Suprapubic skin (tissue), 4 donors: ENCODE measurements around the gene PRL. TPM values are rescaled to one million over a fixed set of nuclear protein-coding genes. Genes with fewer than 3 reads are reported as not detected.

Source experiments
- DNase-seq, 2 donors: peaks; one replicate each; pipeline ENCODE4 v3.0.0-alpha.2; 2019; ENCODE audit warnings: low spot score in 2 of 2
- H3K27ac ChIP-seq: fragments of 200-600 bp; sonication (generic); one replicate; pipeline ENCODE4 v1.5.1; 2019
- H3K27me3 ChIP-seq: fragments of 200-600 bp; sonication (generic); one replicate; pipeline ENCODE4 v1.5.1; 2019
- H3K36me3 ChIP-seq: fragments of 200-600 bp; sonication (generic); one replicate; pipeline ENCODE4 v1.5.1; 2019
- H3K4me1 ChIP-seq: fragments of 200-600 bp; sonication (generic); one replicate; pipeline ENCODE4 v1.5.1; 2019
- H3K4me3 ChIP-seq: fragments of 200-600 bp; sonication (generic); one replicate; pipeline ENCODE4 v1.5.1; 2019; ENCODE audit warnings: mild to moderate bottlenecking
- H3K9me3 ChIP-seq: fragments of 200-600 bp; sonication (generic); one replicate; pipeline ENCODE4 v1.5.1; 2019
- CTCF ChIP-seq, 2 donors: fragments of 200-600 bp in 1 of 2; fragments of 450-650 bp in 1 of 2; sonication (generic) in 1 of 2; IDR thresholded peaks; one replicate each; pipeline ENCODE4 v1.5.1; 2016 to 2019; ENCODE audit warnings: antibody characterized with exemption in 2 of 2, mild to moderate bottlenecking in 1 of 2, moderate library complexity in 1 of 2
- EP300 ChIP-seq: sonication (generic); formaldehyde crosslinking; IDR thresholded peaks from one replicate; pipeline ENCODE4 v1.6.1; 2017; ENCODE audit warnings: antibody characterized with exemption
- POLR2A ChIP-seq, 2 donors: fragments of 450-650 bp; IDR thresholded peaks; one replicate each; pipeline ENCODE4 v1.6.1; 2017; ENCODE audit warnings: antibody characterized with exemption in 2 of 2, mild to moderate bottlenecking in 2 of 2, moderate library complexity in 2 of 2
- POLR2AphosphoS5 ChIP-seq, 3 donors: sonication (generic); formaldehyde crosslinking; IDR thresholded peaks; one replicate each; pipeline ENCODE4 v1.6.1; 2017; ENCODE audit warnings: antibody characterized with exemption in 3 of 3
- WGBS: methylation state at CpG from one replicate; pipeline ENCODE4 v1.1.5; 2018; 5-methylcytosine and 5-hydroxymethylcytosine counted together
- total RNA-seq, 4 donors: library from RNA; depleted of rRNA; stranded (reverse); fragments of >200 nt; gene quantifications; one replicate each; pipeline ENCODE4 v1.1.0, GENCODE V29; 2016

The PRL gene
- total RNA-seq, result not detected

GRCh38 chr6:22296936-22297335 is at the start of gene PRL:
TSS of gene PRL (minus strand) at chr6:22297036. CDS start at chr6:22296982, 54 bp downstream.
- no peaks in the 10 kb centered on the region for H3K9me3 ChIP-seq
- H3K27ac ChIP-seq, result no peak within 1 kb of the TSS
- H3K4me1 ChIP-seq, result no peaks in the 10 kb centered on the region
- H3K27me3 ChIP-seq, result no peaks in the 10 kb centered on the region
- no peaks in the 10 kb centered on the region for H3K36me3 ChIP-seq
- 92% methylated on average over 6 of the region's 6 CpGs for WGBS
- TF ChIP-seq EP300 (no peak), POLR2A (IDR thresholded peaks at IDR 0.05) (no peak), POLR2AphosphoS5 (IDR thresholded peaks at IDR 0.05) (no peak), CTCF (IDR thresholded peaks at IDR 0.05) (no peak)
- no peak within 1 kb of the TSS for H3K4me3 ChIP-seq
- DNase-seq, result no peak

- Histone ChIP-seq H3K9me3 (no peaks in the 10 kb centered on the region), H3K4me3 (no peak overlapping the region), H3K36me3 (no peaks in the 10 kb centered on the region), H3K27me3 (no peaks in the 10 kb centered on the region), H3K27ac (no peak overlapping the region), H3K4me1 (no peaks in the 10 kb centered on the region)
- no peak for DNase-seq
- TF ChIP-seq POLR2A (IDR thresholded peaks at IDR 0.05), result no peak
- no peak for TF ChIP-seq POLR2AphosphoS5 (IDR thresholded peaks at IDR 0.05)
- TF ChIP-seq EP300, result no peak
- no peak for TF ChIP-seq CTCF (IDR thresholded peaks at IDR 0.05)
- WGBS, result 91% methylated on average over 2 of the region's 2 CpGs
Observed at GRCh38 chr6:22343864-22344263, 47.0 kb upstream of the PRL start.

GRCh38 chr6:22334778-22335177 is 37.9 kb upstream of the PRL start:
- H3K36me3 ChIP-seq, result no peaks in the 10 kb centered on the region
- H3K4me3 ChIP-seq, result no peak overlapping the region
- no peaks in the 10 kb centered on the region for H3K9me3 ChIP-seq
- no peak for DNase-seq
- no peaks in the 10 kb centered on the region for H3K4me1 ChIP-seq
- no peaks in the 10 kb centered on the region for H3K27me3 ChIP-seq
- WGBS, result 56% methylated on average over 2 of the region's 2 CpGs
- TF ChIP-seq CTCF (IDR thresholded peaks at IDR 0.05) (no peak), POLR2AphosphoS5 (IDR thresholded peaks at IDR 0.05) (no peak), POLR2A (IDR thresholded peaks at IDR 0.05) (no peak), EP300 (no peak)
- H3K27ac ChIP-seq, result no peak overlapping the region

- no peak for DNase-seq
- Histone ChIP-seq H3K4me1 (no peaks in the 10 kb centered on the region), H3K27me3 (no peaks in the 10 kb centered on the region), H3K9me3 (no peaks in the 10 kb centered on the region), H3K36me3 (no peaks in the 10 kb centered on the region), H3K27ac (no peak overlapping the region), H3K4me3 (no peak overlapping the region)
- TF ChIP-seq POLR2AphosphoS5 (IDR thresholded peaks at IDR 0.05) (no peak), EP300 (no peak), POLR2A (IDR thresholded peaks at IDR 0.05) (no peak), CTCF (IDR thresholded peaks at IDR 0.05) (no peak)
Observed at GRCh38 chr6:22333802-22334201, 37.0 kb upstream of the PRL start.

GRCh38 chr6:22332711-22333110 is 35.9 kb upstream of the PRL start:
- no peaks in the 10 kb centered on the region for H3K9me3 ChIP-seq
- H3K27ac ChIP-seq, result no peak overlapping the region
- H3K27me3 ChIP-seq, result no peaks in the 10 kb centered on the region
- DNase-seq, result no peak
- H3K4me1 ChIP-seq, result no peaks in the 10 kb centered on the region
- TF ChIP-seq POLR2A (IDR thresholded peaks at IDR 0.05) (no peak), POLR2AphosphoS5 (IDR thresholded peaks at IDR 0.05) (no peak), CTCF (IDR thresholded peaks at IDR 0.05) (no peak), EP300 (no peak)
- H3K36me3 ChIP-seq, result no peaks in the 10 kb centered on the region
- no peak overlapping the region for H3K4me3 ChIP-seq
- 76% methylated on average over 4 of the region's 4 CpGs for WGBS
